Heart right ventricle (tissue), 16 donors: ENCODE measurements around the gene MAD2L1BP. TPM values are rescaled to one million over a fixed set of nuclear protein-coding genes. Genes with fewer than 3 reads are reported as not detected.

Experiments used
- ATAC-seq, 8 donors: fragments of 200-7000 bp; cut with Tn5 transposase; one replicate each; pipeline ENCODE4 v1.9.1; 2020; ENCODE audit warnings: mild to moderate bottlenecking in 8 of 8, moderate library complexity in 8 of 8, moderate number of reproducible peaks in 1 of 8
- DNase-seq, 2 donors: peaks; one replicate each; pipeline ENCODE4 v3.0.0-alpha.2; 2020
- H3K27ac ChIP-seq, 10 donors: fragments of 200-600 bp; sonication (generic) in 2 of 10; one replicate each; pipeline versions ENCODE4 v1.5.0 to v1.8.0; 2020 to 2022; ENCODE audit warnings: mild to moderate bottlenecking in 3 of 10
- H3K27me3 ChIP-seq, 7 donors: fragments of 200-600 bp; one replicate each; pipeline ENCODE4 v1.8.0; 2021 to 2022; ENCODE audit warnings: mild to moderate bottlenecking in 2 of 7
- H3K36me3 ChIP-seq, 9 donors: fragments of 200-600 bp; sonication (generic) in 1 of 9; one replicate each; pipeline versions ENCODE4 v1.5.0 to v1.8.0; 2020 to 2022; ENCODE audit warnings: mild to moderate bottlenecking in 2 of 9
- H3K4me1 ChIP-seq, 9 donors: fragments of 200-600 bp; sonication (generic) in 1 of 9; one replicate each; pipeline versions ENCODE4 v1.5.0 to v1.8.0; 2020 to 2022; ENCODE audit warnings: mild to moderate bottlenecking in 4 of 9
- H3K4me3 ChIP-seq, 10 donors: fragments of 200-600 bp; sonication (generic) in 2 of 10; one replicate each; pipeline versions ENCODE4 v1.5.0 to v1.8.0; 2020 to 2022; ENCODE audit warnings: mild to moderate bottlenecking in 7 of 10, moderate library complexity in 2 of 10
- H3K9me3 ChIP-seq, 11 donors: fragments of 200-600 bp in 10 of 11; sonication (generic) in 2 of 11; one replicate each; pipeline versions ENCODE4 v1.5.0 to v1.8.0; 2013 to 2022; ENCODE audit warnings: mild to moderate bottlenecking in 2 of 11, control low read depth in 1 of 11, moderate library complexity in 1 of 11
- CTCF ChIP-seq, 9 donors: fragments of 200-600 bp; sonication (generic) in 2 of 9; IDR thresholded peaks; one replicate each; pipeline versions ENCODE4 v1.5.0 to v1.8.0; 2021 to 2022; ENCODE audit warnings: antibody characterized with exemption in 9 of 9, mild to moderate bottlenecking in 5 of 9, moderate library complexity in 1 of 9
- WGBS, 2 donors: extraction: QIAGEN DNeasy Blood & Tissue Kit; methylation state at CpG; one replicate each; pipeline ENCODE4 v1.1.7; 2013; ENCODE audit warnings: inconsistent platforms in 1 of 2; 5-methylcytosine and 5-hydroxymethylcytosine counted together
- intact Hi-C, 10 donors: fragments of 100-400 bp; cut with DNase I; formaldehyde crosslinking; loops; one replicate each; pipeline versions ENCODE4 v1.11.1 to v1.14.2; 2022
- polyA plus RNA-seq, 2 donors: library from polyadenylated mRNA; stranded (reverse); fragments of 200-250 nt; gene quantifications; one replicate each; pipeline ENCODE4 v1.2.3, GENCODE V29; 2013
- total RNA-seq, 10 donors: library from RNA; stranded (reverse); fragmentation: NEBNext Ultra II Directional in 3 of 10; extraction: Animal tissue kit (Norgen Biotek cat#: 25700) in 3 of 10; gene quantifications; one replicate each; pipeline versions ENCODE4 v1.2.1 to v1.2.4, GENCODE V29; 2021 to 2023
- donor health status: Arrhythmogenic right ventricular cardiomyopathy.
- donor health status: ischemic (EF 13 %, LVEDD 7.1; RV severe dilation, severe dysfunction).
- donor health status: healthy with polysubstance abuse.
- donor health status: DM: no; HTN: yes; CAD: no.
- donor health status: DM: no; HTN: no; CAD: no.
- donor health status: ischemic (EF 25% LVEDD 6.9; RV normal size, moderate dysfunction).
- donor health status: ischemic (EF 25% LVEDD 5.7; RV mildly dilated, moderate dysfunction).
- donor health status: healthy.
- donor health status: DM: yes; HTN: yes; CAD: no.
- donor health status: Ischemic cardiomyopathy.
- donor health status: ischemic (EF 35%, LVEDD 5.7; RV mildly dilated, moderate dysfunction).
- donor health status: nonischemic (EF 11% LVEDD 7.7; RV severe dilation, severe dysfunction).
- donor health status: DM: yes; HTN: yes; CAD: no.
- donor health status: PGD.
- donor health status: ischemic (EF 29% LVEDD 5.4; RV normal size, mild dysfunction).
- donor health status: nonischemic (EF 23%, LVEDD 6.1; RV moderate dilation, normal function).

Gene MAD2L1BP
- total and polyA plus RNA-seq, 12 donors: 13.5 to 34.8 (median 28.1) TPM

- WGBS, 2 donors: 68 to 78% methylated on average over 1 of the region's 1 CpG
- Histone ChIP-seq H3K9me3 (no peaks in the 10 kb centered on the region), H3K27me3 (no peaks in the 10 kb centered on the region), H3K4me1 (peaks cover 0 to 13% (median 0%) of the 10 kb centered on the region in 9 donors), H3K27ac (no peak overlapping the region), H3K4me3 (no peak overlapping the region), H3K36me3 (peaks cover 0 to 92% (median 48%) of the 10 kb centered on the region in 9 donors)
- ATAC-seq (no peak), DNase-seq (no peak)
- TF ChIP-seq CTCF (IDR thresholded peaks at IDR 0.05): no peak
- intact Hi-C loops: loop anchor here in 9 of 10 donors (2.0 to 10.0 kb wide), 4 partner anchors 466 to 476 kb away; no protein-coding TSS in a partner anchor
Measured at GRCh38 chr6:43608807-43609206, 26.8 kb upstream of the MAD2L1BP start.

GRCh38 chr6:43609402-43609801 lies 26.2 kb upstream of the MAD2L1BP start:
- 96 to 97% methylated on average over 1 of the region's 1 CpG for WGBS, 2 donors
- no peak overlapping the region for H3K4me3 ChIP-seq
- no peaks in the 10 kb centered on the region for H3K9me3 ChIP-seq
- H3K27me3 ChIP-seq: no peaks in the 10 kb centered on the region
- H3K27ac ChIP-seq: no peak overlapping the region
- peaks cover 0 to 13% (median 0%) of the 10 kb centered on the region in 9 donors for H3K4me1 ChIP-seq
- peaks cover 0 to 92% (median 49%) of the 10 kb centered on the region in 9 donors for H3K36me3 ChIP-seq
- no peak for ATAC-seq
- no peak for TF ChIP-seq CTCF (IDR thresholded peaks at IDR 0.05)
- DNase-seq: no peak
- intact Hi-C loops: loop anchor here in 9 of 10 donors (2.0 to 10.0 kb wide), 4 partner anchors 465 to 475 kb away; no protein-coding TSS in a partner anchor

- H3K27ac ChIP-seq: no peak overlapping the region
- no peaks in the 10 kb centered on the region for H3K27me3 ChIP-seq
- peaks cover 0 to 92% (median 39%) of the 10 kb centered on the region in 9 donors for H3K36me3 ChIP-seq
- TF ChIP-seq CTCF (IDR thresholded peaks at IDR 0.05): no peak
- no peak for DNase-seq
- no peaks in the 10 kb centered on the region for H3K9me3 ChIP-seq
- no peak overlapping the region for H3K4me3 ChIP-seq
- 95 to 98% methylated on average over 5 of the region's 5 CpGs for WGBS, 2 donors
- ATAC-seq: no peak
- H3K4me1 ChIP-seq: peaks cover 0 to 13% (median 0%) of the 10 kb centered on the region in 9 donors
- intact Hi-C loops: no loop called here
Measured at GRCh38 chr6:43610431-43610830, 25.2 kb upstream of the MAD2L1BP start.

- ATAC-seq: no peak
- Histone ChIP-seq H3K27ac (no peak overlapping the region), H3K27me3 (no peaks in the 10 kb centered on the region), H3K36me3 (peaks cover 0 to 88% (median 30%) of the 10 kb centered on the region in 9 donors), H3K4me3 (no peak overlapping the region), H3K4me1 (peaks cover 0 to 4% (median 0%) of the 10 kb centered on the region in 9 donors), H3K9me3 (no peaks in the 10 kb centered on the region)
- WGBS, 2 donors: 95% methylated on average over 6 of the region's 6 CpGs
- DNase-seq: no peak
- intact Hi-C loops: no loop called here
- no peak for TF ChIP-seq CTCF (IDR thresholded peaks at IDR 0.05)
Measured at GRCh38 chr6:43613721-43614395, 21.8 kb upstream of the MAD2L1BP start.
